ENCODE measurements around the gene DST. TPM values are rescaled to one million over a fixed set of nuclear protein-coding genes. Genes with fewer than 3 reads are reported as not detected.
A peak's percentile ranks its signal among the peaks of the same experiment; 100 is the strongest.

The DST gene
- total and polyA plus RNA-seq, 2 donors (not counting 1 experiment from before 2014, with no cell fraction given) = 78.6 to 670 TPM

DNA sequence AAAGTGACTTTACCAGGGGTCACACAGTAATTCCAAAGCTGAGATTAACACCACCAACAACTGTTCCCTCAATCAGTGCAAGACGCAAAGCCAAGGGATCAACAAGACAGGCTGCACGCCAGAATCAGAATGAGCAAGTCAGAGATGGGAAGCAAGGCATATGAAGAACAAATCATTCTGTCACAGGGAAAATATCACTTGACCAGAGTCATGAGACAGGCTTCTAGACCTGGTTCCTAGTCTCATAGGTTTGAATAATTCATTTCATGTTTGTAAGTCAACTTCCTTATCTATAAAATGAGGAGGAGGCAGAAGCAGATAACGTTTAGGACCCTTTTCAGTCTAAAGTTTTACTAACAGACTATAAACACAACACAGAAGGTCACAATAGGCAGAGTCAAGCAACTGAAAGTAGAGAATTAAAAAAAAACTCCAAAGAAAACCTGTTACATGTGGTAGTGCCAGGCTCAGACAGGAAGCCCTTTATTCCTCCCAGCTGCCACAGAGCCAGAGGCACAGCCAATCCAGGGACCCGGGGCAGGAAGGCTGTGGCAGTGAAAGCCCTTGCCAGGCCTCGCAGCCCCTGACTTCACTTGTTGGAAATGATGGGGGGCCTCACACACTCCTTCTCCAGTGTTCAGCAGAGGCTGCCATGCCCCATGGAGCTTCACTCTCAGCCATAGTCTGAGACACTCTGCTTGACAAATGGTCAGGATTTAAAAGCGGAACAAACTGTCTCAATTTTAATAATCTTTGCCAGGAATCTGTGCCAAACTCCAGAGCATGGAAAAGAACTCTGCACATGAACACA, 29.2 kb upstream of the DST start:
- H3K4me2 ChIP-seq (ENCODE audit: extremely low read depth, insufficient read depth, low read length) = no peak overlapping the region
- H3K27ac ChIP-seq (ENCODE audit: insufficient read depth, low read length) = no peak overlapping the region
- TF ChIP-seq EZH2 (IDR thresholded peaks at IDR 0.05; ENCODE audit: low read length, missing control alignments) = no peak
- TF ChIP-seq, protein P1, sequence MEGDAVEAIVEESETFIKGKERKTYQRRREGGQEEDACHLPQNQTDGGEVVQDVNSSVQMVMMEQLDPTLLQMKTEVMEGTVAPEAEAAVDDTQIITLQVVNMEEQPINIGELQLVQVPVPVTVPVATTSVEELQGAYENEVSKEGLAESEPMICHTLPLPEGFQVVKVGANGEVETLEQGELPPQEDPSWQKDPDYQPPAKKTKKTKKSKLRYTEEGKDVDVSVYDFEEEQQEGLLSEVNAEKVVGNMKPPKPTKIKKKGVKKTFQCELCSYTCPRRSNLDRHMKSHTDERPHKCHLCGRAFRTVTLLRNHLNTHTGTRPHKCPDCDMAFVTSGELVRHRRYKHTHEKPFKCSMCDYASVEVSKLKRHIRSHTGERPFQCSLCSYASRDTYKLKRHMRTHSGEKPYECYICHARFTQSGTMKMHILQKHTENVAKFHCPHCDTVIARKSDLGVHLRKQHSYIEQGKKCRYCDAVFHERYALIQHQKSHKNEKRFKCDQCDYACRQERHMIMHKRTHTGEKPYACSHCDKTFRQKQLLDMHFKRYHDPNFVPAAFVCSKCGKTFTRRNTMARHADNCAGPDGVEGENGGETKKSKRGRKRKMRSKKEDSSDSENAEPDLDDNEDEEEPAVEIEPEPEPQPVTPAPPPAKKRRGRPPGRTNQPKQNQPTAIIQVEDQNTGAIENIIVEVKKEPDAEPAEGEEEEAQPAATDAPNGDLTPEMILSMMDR (conservative IDR thresholded peaks at IDR 0.05 in 1 of 2, IDR thresholded peaks at IDR 0.05 in 1 of 2; ENCODE audit: low read depth in 1 of 2, low read length in 2 of 2) = no peak
- DNase-seq (ENCODE audit: low read depth in 2 of 2) = peak in 1 of 2 donors; percentile 59
- H3K9ac ChIP-seq (ENCODE audit: insufficient read depth, low read length) = no peak overlapping the region
- H3K4me3 ChIP-seq (replicated peaks in 1 of 4; ENCODE audit: control extremely low read depth in 1 of 4, insufficient read depth in 1 of 4, low read depth in 3 of 4, low read length in 4 of 4) = no peak overlapping the region
- peaks cover 4% of the 10 kb centered on the region for H3K4me1 ChIP-seq (ENCODE audit: control insufficient read depth, extremely low read depth, insufficient read depth, low read length)
- H4K20me1 ChIP-seq (ENCODE audit: control insufficient read depth, extremely low read depth, insufficient read depth, low read length) = no peaks in the 10 kb centered on the region
- H3K36me3 ChIP-seq (ENCODE audit: control insufficient read depth, insufficient read depth, low read length) = no peaks in the 10 kb centered on the region
- no peaks in the 10 kb centered on the region for H3K27me3 ChIP-seq (ENCODE audit: control insufficient read depth, insufficient read depth, low read length)
- H3K9me3 ChIP-seq (ENCODE audit: control insufficient read depth, insufficient read depth, low read depth, low read length) = no peaks in the 10 kb centered on the region
- H3K79me2 ChIP-seq (ENCODE audit: control insufficient read depth, insufficient read depth, low read length) = peaks cover 63% of the 10 kb centered on the region
- H2AFZ ChIP-seq (ENCODE audit: low read length) = no peak overlapping the region

DNA sequence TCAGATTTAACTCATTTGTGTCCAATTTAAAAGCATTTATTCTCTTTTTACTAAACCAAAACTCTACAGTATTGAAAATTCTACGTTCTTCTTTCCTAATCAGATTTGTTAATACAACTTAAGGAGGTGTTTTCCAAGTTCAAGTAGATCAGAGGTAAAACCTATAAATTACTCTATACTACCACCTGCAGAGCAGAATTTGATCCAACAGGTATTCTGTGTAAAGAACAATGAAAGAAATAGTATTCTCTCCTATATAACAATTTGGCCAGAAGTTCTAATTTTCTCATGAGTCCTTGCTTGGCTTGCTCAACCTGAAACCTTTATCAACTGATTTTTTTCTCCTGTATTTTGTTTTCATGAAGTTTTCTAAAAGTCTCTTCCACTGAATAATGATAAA, 28.5 kb upstream of the DST start:
- H3K36me3 ChIP-seq (ENCODE audit: control insufficient read depth, insufficient read depth, low read length) = no peaks in the 10 kb centered on the region
- H3K9me3 ChIP-seq (ENCODE audit: control insufficient read depth, insufficient read depth, low read depth, low read length) = no peaks in the 10 kb centered on the region
- H3K27ac ChIP-seq (ENCODE audit: insufficient read depth, low read length) = no peak overlapping the region
- no peak for DNase-seq (ENCODE audit: low read depth in 2 of 2)
- H3K9ac ChIP-seq (ENCODE audit: insufficient read depth, low read length) = no peak overlapping the region
- no peak overlapping the region for H3K4me3 ChIP-seq (replicated peaks in 1 of 4; ENCODE audit: control extremely low read depth in 1 of 4, insufficient read depth in 1 of 4, low read depth in 3 of 4, low read length in 4 of 4)
- no peaks in the 10 kb centered on the region for H4K20me1 ChIP-seq (ENCODE audit: control insufficient read depth, extremely low read depth, insufficient read depth, low read length)
- H2AFZ ChIP-seq (ENCODE audit: low read length) = no peak overlapping the region
- peaks cover 4% of the 10 kb centered on the region for H3K4me1 ChIP-seq (ENCODE audit: control insufficient read depth, extremely low read depth, insufficient read depth, low read length)
- H3K79me2 ChIP-seq (ENCODE audit: control insufficient read depth, insufficient read depth, low read length) = peaks cover 61% of the 10 kb centered on the region
- no peak overlapping the region for H3K4me2 ChIP-seq (ENCODE audit: extremely low read depth, insufficient read depth, low read length)
- no peak for TF ChIP-seq EZH2 (IDR thresholded peaks at IDR 0.05; ENCODE audit: low read length, missing control alignments)
- TF ChIP-seq, protein P1 (conservative IDR thresholded peaks at IDR 0.05 in 1 of 2, IDR thresholded peaks at IDR 0.05 in 1 of 2; ENCODE audit: low read depth in 1 of 2, low read length in 2 of 2) = no peak
- H3K27me3 ChIP-seq (ENCODE audit: control insufficient read depth, insufficient read depth, low read length) = no peaks in the 10 kb centered on the region

DNA sequence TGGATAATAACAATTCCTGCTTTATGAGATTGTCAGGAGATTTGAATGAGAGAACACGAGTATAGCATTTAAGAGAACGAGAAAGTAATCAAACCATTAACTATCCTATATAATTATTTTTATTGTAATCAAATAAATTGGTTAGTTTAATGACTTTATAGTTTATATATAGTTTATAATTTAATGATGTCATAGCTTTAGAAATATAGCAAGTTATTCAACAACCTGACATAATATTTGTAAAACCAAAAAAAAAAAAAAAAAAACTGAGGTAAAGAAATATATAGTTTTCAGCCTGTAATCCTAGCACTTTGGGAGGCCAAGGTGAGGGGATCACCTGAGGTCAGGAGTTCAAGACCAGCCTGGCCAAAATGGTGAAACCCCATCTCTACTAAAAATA, 26.4 kb upstream of the DST start:
- Histone ChIP-seq H3K4me3 (replicated peaks in 1 of 4; ENCODE audit: control extremely low read depth in 1 of 4, insufficient read depth in 1 of 4, low read depth in 3 of 4, low read length in 4 of 4) (no peak overlapping the region), H3K79me2 (ENCODE audit: control insufficient read depth, insufficient read depth, low read length) (peaks cover 54% of the 10 kb centered on the region), H3K9ac (ENCODE audit: insufficient read depth, low read length) (no peak overlapping the region), H3K27ac (ENCODE audit: insufficient read depth, low read length) (no peak overlapping the region), H3K4me1 (ENCODE audit: control insufficient read depth, extremely low read depth, insufficient read depth, low read length) (peaks cover 5% of the 10 kb centered on the region), H2AFZ (ENCODE audit: low read length) (no peak overlapping the region), H3K4me2 (ENCODE audit: extremely low read depth, insufficient read depth, low read length) (no peak overlapping the region), H3K36me3 (ENCODE audit: control insufficient read depth, insufficient read depth, low read length) (no peaks in the 10 kb centered on the region), H3K27me3 (ENCODE audit: control insufficient read depth, insufficient read depth, low read length) (no peaks in the 10 kb centered on the region), H4K20me1 (ENCODE audit: control insufficient read depth, extremely low read depth, insufficient read depth, low read length) (no peaks in the 10 kb centered on the region), H3K9me3 (ENCODE audit: control insufficient read depth, insufficient read depth, low read depth, low read length) (no peaks in the 10 kb centered on the region)
- no peak for DNase-seq (ENCODE audit: low read depth in 2 of 2)
- TF ChIP-seq EZH2 (IDR thresholded peaks at IDR 0.05; ENCODE audit: low read length, missing control alignments) = no peak
- TF ChIP-seq, protein P1 (conservative IDR thresholded peaks at IDR 0.05 in 1 of 2, IDR thresholded peaks at IDR 0.05 in 1 of 2; ENCODE audit: low read depth in 1 of 2, low read length in 2 of 2) = no peak
